Stimulated activated CD8-positive, alpha-beta memory T cell treated with anti-CD3 and anti-CD28 coated beads, Interleukin-4, amount 100 ng/mL, for 4 hours (primary cell): Measurements from ENCODE around the gene KCNJ12.
"Not testable (repeated sequence)": the region's sequence is repeated elsewhere in the genome, so short reads cannot be mapped to it uniquely, and the experiment has no call there.

Experiments used
- DNase-seq, 2 donors: peaks; one replicate each; pipeline ENCODE4 v3.0.0-alpha.2; 2020; ENCODE audit warnings: low read depth in 2 of 2, low spot score in 1 of 2

KCNJ12 gene

GRCh38 chr17:21404956-21405731 lies 29.0 kb downstream of the KCNJ12 start:
- not testable (repeated sequence) for DNase-seq

- not testable (repeated sequence) for DNase-seq
Observed at GRCh38 chr17:21405904-21406400, 29.8 kb downstream of the KCNJ12 start.

- DNase-seq, result not testable (repeated sequence)
Observed at GRCh38 chr17:21406616-21407404, 30.7 kb downstream of the KCNJ12 start.

GRCh38 chr17:21407752-21408151 lies 31.6 kb downstream of the KCNJ12 start:
- DNase-seq, result not testable (repeated sequence)

- DNase-seq, result not testable (repeated sequence)
Observed at GRCh38 chr17:21408224-21408623, 32.1 kb downstream of the KCNJ12 start.

GRCh38 chr17:21408766-21409300 lies 32.7 kb downstream of the KCNJ12 start:
- DNase-seq, result not testable (repeated sequence)

GRCh38 chr17:21409388-21409787 lies 33.2 kb downstream of the KCNJ12 start:
- DNase-seq, result not testable (repeated sequence)

- DNase-seq, result not testable (repeated sequence)
Observed at GRCh38 chr17:21409971-21410370, 33.8 kb downstream of the KCNJ12 start.

GRCh38 chr17:21410371-21410770 lies 34.2 kb downstream of the KCNJ12 start:
- not testable (repeated sequence) for DNase-seq

- not testable (repeated sequence) for DNase-seq
Observed at GRCh38 chr17:21410906-21411678, 34.9 kb downstream of the KCNJ12 start.

GRCh38 chr17:21411679-21412205 lies 35.6 kb downstream of the KCNJ12 start:
- DNase-seq, result not testable (repeated sequence)

GRCh38 chr17:21412207-21412681 lies 36.1 kb downstream of the KCNJ12 start:
- DNase-seq, result not testable (repeated sequence)

- not testable (repeated sequence) for DNase-seq
Observed at GRCh38 chr17:21413570-21414279, 37.6 kb downstream of the KCNJ12 start.

GRCh38 chr17:21414616-21415015 lies 38.5 kb downstream of the KCNJ12 start:
- DNase-seq, result not testable (repeated sequence)

GRCh38 chr17:21415166-21415990 lies 39.2 kb downstream of the KCNJ12 start:
- DNase-seq, result not testable (repeated sequence)

- not testable (repeated sequence) for DNase-seq
Observed at GRCh38 chr17:21416471-21416981, 40.4 kb downstream of the KCNJ12 start.

GRCh38 chr17:21417349-21417748 lies 41.2 kb downstream of the KCNJ12 start:
- not testable (repeated sequence) for DNase-seq

- DNase-seq, result no peak
Observed at GRCh38 chr17:21417921-21418320, 41.8 kb downstream of the KCNJ12 start.
